ENCODE data around the gene IZUMO1R.
"Not testable (repeated sequence)": the region's sequence is repeated elsewhere in the genome, so short reads cannot be mapped to it uniquely, and the experiment has no call there.

GRCh38 chr11:94350850-94351563 lies 46.6 kb downstream of the IZUMO1R start:
- TF ChIP-seq FOXJ3 (CRISPR knock-in tag; IDR thresholded peaks at IDR 0.05); PBX3 (IDR thresholded peaks at IDR 0.05); TAF1 (IDR thresholded peaks at IDR 0.05; ENCODE audit: borderline replicate concordance, low read depth, low read length); EP300 (IDR thresholded peaks at IDR 0.05; ENCODE audit: borderline replicate concordance in 1 of 2, low read depth in 1 of 2, low read length in 1 of 2); MXI1 (IDR thresholded peaks at IDR 0.05; ENCODE audit: low read depth, low read length); GATA2 (CRISPR knock-in tag; IDR thresholded peaks at IDR 0.05); JUND (IDR thresholded peaks at IDR 0.05); USF1 (IDR thresholded peaks at IDR 0.05; ENCODE audit: borderline replicate concordance, low read depth); NFIC (IDR thresholded peaks at IDR 0.05; ENCODE audit: borderline replicate concordance); RCOR1 (IDR thresholded peaks at IDR 0.05; ENCODE audit: low read length): not testable (repeated sequence)
- TF ChIP-seq, protein P1, sequence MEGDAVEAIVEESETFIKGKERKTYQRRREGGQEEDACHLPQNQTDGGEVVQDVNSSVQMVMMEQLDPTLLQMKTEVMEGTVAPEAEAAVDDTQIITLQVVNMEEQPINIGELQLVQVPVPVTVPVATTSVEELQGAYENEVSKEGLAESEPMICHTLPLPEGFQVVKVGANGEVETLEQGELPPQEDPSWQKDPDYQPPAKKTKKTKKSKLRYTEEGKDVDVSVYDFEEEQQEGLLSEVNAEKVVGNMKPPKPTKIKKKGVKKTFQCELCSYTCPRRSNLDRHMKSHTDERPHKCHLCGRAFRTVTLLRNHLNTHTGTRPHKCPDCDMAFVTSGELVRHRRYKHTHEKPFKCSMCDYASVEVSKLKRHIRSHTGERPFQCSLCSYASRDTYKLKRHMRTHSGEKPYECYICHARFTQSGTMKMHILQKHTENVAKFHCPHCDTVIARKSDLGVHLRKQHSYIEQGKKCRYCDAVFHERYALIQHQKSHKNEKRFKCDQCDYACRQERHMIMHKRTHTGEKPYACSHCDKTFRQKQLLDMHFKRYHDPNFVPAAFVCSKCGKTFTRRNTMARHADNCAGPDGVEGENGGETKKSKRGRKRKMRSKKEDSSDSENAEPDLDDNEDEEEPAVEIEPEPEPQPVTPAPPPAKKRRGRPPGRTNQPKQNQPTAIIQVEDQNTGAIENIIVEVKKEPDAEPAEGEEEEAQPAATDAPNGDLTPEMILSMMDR (IDR thresholded peaks at IDR 0.05) = not testable (repeated sequence)
- TF ChIP-seq, protein P2, sequence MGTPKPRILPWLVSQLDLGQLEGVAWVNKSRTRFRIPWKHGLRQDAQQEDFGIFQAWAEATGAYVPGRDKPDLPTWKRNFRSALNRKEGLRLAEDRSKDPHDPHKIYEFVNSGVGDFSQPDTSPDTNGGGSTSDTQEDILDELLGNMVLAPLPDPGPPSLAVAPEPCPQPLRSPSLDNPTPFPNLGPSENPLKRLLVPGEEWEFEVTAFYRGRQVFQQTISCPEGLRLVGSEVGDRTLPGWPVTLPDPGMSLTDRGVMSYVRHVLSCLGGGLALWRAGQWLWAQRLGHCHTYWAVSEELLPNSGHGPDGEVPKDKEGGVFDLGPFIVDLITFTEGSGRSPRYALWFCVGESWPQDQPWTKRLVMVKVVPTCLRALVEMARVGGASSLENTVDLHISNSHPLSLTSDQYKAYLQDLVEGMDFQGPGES (IDR thresholded peaks at IDR 0.05; ENCODE audit: low read depth, low read length) = not testable (repeated sequence)
